Activated CD8-positive, alpha-beta memory T cell treated with anti-CD3 and anti-CD28 coated beads, Interleukin-2, amount 50 U/mL, for 48 hours (primary cell): ENCODE measurements around the gene DUOX2.
"Not testable (repeated sequence)": the region's sequence is repeated elsewhere in the genome, so short reads cannot be mapped to it uniquely, and the experiment has no call there.

ENCODE experiments used
- DNase-seq: peaks from one replicate; pipeline ENCODE4 v3.0.0-alpha.2; 2020

Gene DUOX2

GRCh38 chr15:45099549-45100165, 14.3 kb downstream of the DUOX2 start:
- no peak for DNase-seq

- DNase-seq, result no peak
These were observed 16.5 kb downstream of the DUOX2 start for GRCh38 chr15:45097466-45097865.

GRCh38 chr15:45095661-45096060, 18.3 kb downstream of the DUOX2 start:
- DNase-seq, result no peak

- DNase-seq, result no peak
These were observed 19.6 kb downstream of the DUOX2 start for GRCh38 chr15:45094358-45094730.

GRCh38 chr15:45093622-45094357, 20.2 kb downstream of the DUOX2 start:
- DNase-seq, result no peak

- DNase-seq, result no peak
These were observed 21.0 kb downstream of the DUOX2 start for GRCh38 chr15:45093013-45093412.

GRCh38 chr15:45091576-45091975, 22.4 kb downstream of the DUOX2 start:
- no peak for DNase-seq

- DNase-seq, result no peak
These were observed 22.8 kb downstream of the DUOX2 start for GRCh38 chr15:45091161-45091560.

- DNase-seq, result no peak
These were observed 24.1 kb downstream of the DUOX2 start for GRCh38 chr15:45089712-45090373.

GRCh38 chr15:45088801-45089711, 24.9 kb downstream of the DUOX2 start:
- DNase-seq, result no peak

- DNase-seq, result no peak
These were observed 26.5 kb downstream of the DUOX2 start for GRCh38 chr15:45087513-45087912.

- no peak for DNase-seq
These were observed 29.8 kb downstream of the DUOX2 start for GRCh38 chr15:45084163-45084562.

- DNase-seq, result no peak
These were observed 30.7 kb downstream of the DUOX2 start for GRCh38 chr15:45083223-45083622.

GRCh38 chr15:45082412-45082811, 31.6 kb downstream of the DUOX2 start:
- not testable (repeated sequence) for DNase-seq

GRCh38 chr15:45080593-45080992, 33.4 kb downstream of the DUOX2 start:
- DNase-seq, result not testable (repeated sequence)

- not testable (repeated sequence) for DNase-seq
These were observed 34.2 kb downstream of the DUOX2 start for GRCh38 chr15:45079628-45080246.

GRCh38 chr15:45079201-45079600, 34.8 kb downstream of the DUOX2 start:
- not testable (repeated sequence) for DNase-seq

GRCh38 chr15:45077391-45077790, 36.6 kb downstream of the DUOX2 start:
- DNase-seq, result not testable (repeated sequence)

- not testable (repeated sequence) for DNase-seq
These were observed 38.3 kb downstream of the DUOX2 start for GRCh38 chr15:45075440-45076320.

GRCh38 chr15:45073602-45074001, 40.4 kb downstream of the DUOX2 start:
- not testable (repeated sequence) for DNase-seq

- not testable (repeated sequence) for DNase-seq
These were observed 44.0 kb downstream of the DUOX2 start for GRCh38 chr15:45069942-45070360.
